Measurements from ENCODE around the gene DUS3L.

- no peak for TF ChIP-seq NFYB (CRISPR knock-in tag; conservative IDR thresholded peaks at IDR 0.05; ENCODE audit: low read depth)
- TF ChIP-seq CREB1 (CRISPR knock-in tag; IDR thresholded peaks at IDR 0.05): no peak
- TF ChIP-seq USF2 (CRISPR knock-in tag; IDR thresholded peaks at IDR 0.05): no peak
- no peak for TF ChIP-seq CTCF (IDR thresholded peaks at IDR 0.05)
- no peak for TF ChIP-seq FOXP4 (CRISPR knock-in tag; IDR thresholded peaks at IDR 0.05)
- no peak for TF ChIP-seq JUN (CRISPR knock-in tag; IDR thresholded peaks at IDR 0.05)
- no peak for TF ChIP-seq NR2C2 (CRISPR knock-in tag; IDR thresholded peaks at IDR 0.05)
- TF ChIP-seq SP1 (CRISPR knock-in tag; conservative IDR thresholded peaks at IDR 0.05): no peak
- no peak for TF ChIP-seq MAX (CRISPR knock-in tag; IDR thresholded peaks at IDR 0.05)
- no peak for TF ChIP-seq ZNF138 (CRISPR knock-in tag; conservative IDR thresholded peaks at IDR 0.05)
Measured at GRCh38 chr19:5773276-5773675, 17.7 kb downstream of the DUS3L start.

Data from WTC11 (cell line).